ENCODE results near the gene HACD2.

Gene HACD2

GRCh38 chr3:123584988-123585937 is at the start of gene HACD2:
HACD2 (minus strand) TSS chr3:123585053; CDS start chr3:123585027, 26 bp downstream.
- Histone ChIP-seq H3K27ac (ENCODE audit: low read depth, low read length) (peak within 1 kb of the TSS; percentile 97), H3K9me3 (ENCODE audit: control insufficient read depth, insufficient read depth, low read length) (peaks cover 8% of the 10 kb centered on the region; the same call in 1 of the 2 replicates), H3K36me3 (ENCODE audit: control insufficient read depth, insufficient read depth, low read length) (peaks cover 13% of the 10 kb centered on the region), H3K4me3 (ENCODE audit: low read depth, low read length) (peak within 1 kb of the TSS; percentile 83), H3K27me3 (ENCODE audit: control insufficient read depth, insufficient read depth, low read length) (no peaks in the 10 kb centered on the region; the same call in 1 of the 2 replicates), H3K9ac (ENCODE audit: low read depth, low read length) (peak within 1 kb of the TSS; percentile 98), H3K4me1 (ENCODE audit: control insufficient read depth, insufficient read depth, low read length) (peaks cover 13% of the 10 kb centered on the region)

GRCh38 chr3:123634149-123635051 is 49.5 kb upstream of the HACD2 start:
- no peaks in the 10 kb centered on the region for H3K36me3 ChIP-seq (ENCODE audit: control insufficient read depth, insufficient read depth, low read length)
- no peak overlapping the region for H3K4me3 ChIP-seq (ENCODE audit: low read depth, low read length)
- H3K9me3 ChIP-seq (ENCODE audit: control insufficient read depth, insufficient read depth, low read length) = no peaks in the 10 kb centered on the region
- H3K27me3 ChIP-seq (ENCODE audit: control insufficient read depth, insufficient read depth, low read length) = no peaks in the 10 kb centered on the region
- no peak overlapping the region for H3K27ac ChIP-seq (ENCODE audit: low read depth, low read length)
- no peak overlapping the region for H3K9ac ChIP-seq (ENCODE audit: low read depth, low read length)
- peaks cover 41% of the 10 kb centered on the region for H3K4me1 ChIP-seq (ENCODE audit: control insufficient read depth, insufficient read depth, low read length)

GRCh38 chr3:123633530-123633929 is 48.7 kb upstream of the HACD2 start:
- Histone ChIP-seq H3K4me3 (ENCODE audit: low read depth, low read length) (no peak overlapping the region), H3K27me3 (ENCODE audit: control insufficient read depth, insufficient read depth, low read length) (no peaks in the 10 kb centered on the region), H3K36me3 (ENCODE audit: control insufficient read depth, insufficient read depth, low read length) (no peaks in the 10 kb centered on the region), H3K9me3 (ENCODE audit: control insufficient read depth, insufficient read depth, low read length) (no peaks in the 10 kb centered on the region), H3K27ac (ENCODE audit: low read depth, low read length) (no peak overlapping the region), H3K4me1 (ENCODE audit: control insufficient read depth, insufficient read depth, low read length) (peaks cover 41% of the 10 kb centered on the region), H3K9ac (ENCODE audit: low read depth, low read length) (no peak overlapping the region)

- Histone ChIP-seq H3K4me1 (ENCODE audit: control insufficient read depth, insufficient read depth, low read length) (peaks cover 38% of the 10 kb centered on the region), H3K9me3 (ENCODE audit: control insufficient read depth, insufficient read depth, low read length) (no peaks in the 10 kb centered on the region), H3K4me3 (ENCODE audit: low read depth, low read length) (no peak overlapping the region), H3K9ac (ENCODE audit: low read depth, low read length) (no peak overlapping the region), H3K27ac (ENCODE audit: low read depth, low read length) (peak overlapping the region; percentile 80), H3K36me3 (ENCODE audit: control insufficient read depth, insufficient read depth, low read length) (no peaks in the 10 kb centered on the region), H3K27me3 (ENCODE audit: control insufficient read depth, insufficient read depth, low read length) (no peaks in the 10 kb centered on the region)
These were observed 47.4 kb upstream of the HACD2 start for GRCh38 chr3:123632161-123632655.

GRCh38 chr3:123629747-123630047 is 44.8 kb upstream of the HACD2 start:
- H3K4me1 ChIP-seq (ENCODE audit: control insufficient read depth, insufficient read depth, low read length) = peaks cover 15% of the 10 kb centered on the region

GRCh38 chr3:123628996-123629746 is 44.3 kb upstream of the HACD2 start:
- Histone ChIP-seq H3K9ac (ENCODE audit: low read depth, low read length) (no peak overlapping the region), H3K36me3 (ENCODE audit: control insufficient read depth, insufficient read depth, low read length) (no peaks in the 10 kb centered on the region), H3K9me3 (ENCODE audit: control insufficient read depth, insufficient read depth, low read length) (no peaks in the 10 kb centered on the region), H3K4me1 (ENCODE audit: control insufficient read depth, insufficient read depth, low read length) (peaks cover 10% of the 10 kb centered on the region), H3K4me3 (ENCODE audit: low read depth, low read length) (no peak overlapping the region), H3K27me3 (ENCODE audit: control insufficient read depth, insufficient read depth, low read length) (no peaks in the 10 kb centered on the region), H3K27ac (ENCODE audit: low read depth, low read length) (no peak overlapping the region)

More at GRCh38 chr3:123629747-123630047, 44.8 kb upstream of the HACD2 start:
- Histone ChIP-seq H3K27ac (ENCODE audit: low read depth, low read length) (no peak overlapping the region), H3K9ac (ENCODE audit: low read depth, low read length) (no peak overlapping the region), H3K27me3 (ENCODE audit: control insufficient read depth, insufficient read depth, low read length) (no peaks in the 10 kb centered on the region), H3K36me3 (ENCODE audit: control insufficient read depth, insufficient read depth, low read length) (no peaks in the 10 kb centered on the region), H3K4me3 (ENCODE audit: low read depth, low read length) (no peak overlapping the region), H3K9me3 (ENCODE audit: control insufficient read depth, insufficient read depth, low read length) (no peaks in the 10 kb centered on the region)

- no peaks in the 10 kb centered on the region for H3K27me3 ChIP-seq (ENCODE audit: control insufficient read depth, insufficient read depth, low read length)
- H3K27ac ChIP-seq (ENCODE audit: low read depth, low read length) = no peak overlapping the region
- no peaks in the 10 kb centered on the region for H3K36me3 ChIP-seq (ENCODE audit: control insufficient read depth, insufficient read depth, low read length)
- H3K9ac ChIP-seq (ENCODE audit: low read depth, low read length) = no peak overlapping the region
- H3K9me3 ChIP-seq (ENCODE audit: control insufficient read depth, insufficient read depth, low read length) = no peaks in the 10 kb centered on the region
- H3K4me1 ChIP-seq (ENCODE audit: control insufficient read depth, insufficient read depth, low read length) = peaks cover 9% of the 10 kb centered on the region
- no peak overlapping the region for H3K4me3 ChIP-seq (ENCODE audit: low read depth, low read length)
These were observed 43.1 kb upstream of the HACD2 start for GRCh38 chr3:123627673-123628670.

- Histone ChIP-seq H3K27ac (ENCODE audit: low read depth, low read length) (no peak overlapping the region), H3K27me3 (ENCODE audit: control insufficient read depth, insufficient read depth, low read length) (no peaks in the 10 kb centered on the region), H3K9ac (ENCODE audit: low read depth, low read length) (no peak overlapping the region), H3K9me3 (ENCODE audit: control insufficient read depth, insufficient read depth, low read length) (no peaks in the 10 kb centered on the region), H3K4me3 (ENCODE audit: low read depth, low read length) (no peak overlapping the region), H3K4me1 (ENCODE audit: control insufficient read depth, insufficient read depth, low read length) (peaks cover 5% of the 10 kb centered on the region; the same call in 1 of the 2 replicates), H3K36me3 (ENCODE audit: control insufficient read depth, insufficient read depth, low read length) (no peaks in the 10 kb centered on the region)
These were observed 42.0 kb upstream of the HACD2 start for GRCh38 chr3:123626881-123627280.

GRCh38 chr3:123624302-123624701 is 39.4 kb upstream of the HACD2 start:
- Histone ChIP-seq H3K4me3 (ENCODE audit: low read depth, low read length) (no peak overlapping the region), H3K4me1 (ENCODE audit: control insufficient read depth, insufficient read depth, low read length) (0 out of 2 replicates have a peak, but pooled peaks cover 8% of the 10 kb centered on the region), H3K36me3 (ENCODE audit: control insufficient read depth, insufficient read depth, low read length) (no peaks in the 10 kb centered on the region), H3K9me3 (ENCODE audit: control insufficient read depth, insufficient read depth, low read length) (no peaks in the 10 kb centered on the region), H3K9ac (ENCODE audit: low read depth, low read length) (no peak overlapping the region), H3K27ac (ENCODE audit: low read depth, low read length) (no peak overlapping the region), H3K27me3 (ENCODE audit: control insufficient read depth, insufficient read depth, low read length) (no peaks in the 10 kb centered on the region)

Measured in HUES48 (cell line).